Gastrocnemius medialis (tissue), 4 donors: ENCODE measurements around the gene NFKBIL1. TPM values are rescaled to one million over a fixed set of nuclear protein-coding genes. Genes with fewer than 3 reads are reported as not detected.

Source experiments
- ATAC-seq, 2 donors: fragments of 150-250 bp; one replicate each; pipeline ENCODE4 v1.9.1; 2016
- DNase-seq, 2 donors: peaks; one replicate each; pipeline ENCODE4 v3.0.0-alpha.2; 2019
- H3K27ac ChIP-seq, 4 donors: fragments of 200-600 bp; sonication (generic); 1 replicate in 1 of 4; 2 replicates in 3 of 4; pipeline ENCODE4 v1.5.1; 2016 to 2018; ENCODE audit warnings: mild to moderate bottlenecking in 2 of 4, moderate library complexity in 1 of 4
- H3K27me3 ChIP-seq, 3 donors: fragments of 200-600 bp; sonication (generic) in 2 of 3; 1 replicate in 1 of 3; 2 replicates in 2 of 3; pipeline versions ENCODE4 v1.5.1 to v1.6.0; 2016 to 2019; ENCODE audit warnings: mild to moderate bottlenecking in 1 of 3, moderate library complexity in 1 of 3
- H3K36me3 ChIP-seq, 2 donors: fragments of 200-600 bp; sonication (generic) in 1 of 2; one replicate each; pipeline ENCODE4 v1.5.1; 2017 to 2018
- H3K4me1 ChIP-seq, 2 donors: fragments of 200-600 bp; sonication (generic) in 1 of 2; one replicate each; pipeline ENCODE4 v1.5.1; 2016 to 2017; ENCODE audit warnings: mild to moderate bottlenecking in 2 of 2
- H3K4me3 ChIP-seq, 4 donors: fragments of 200-600 bp; sonication (generic) in 3 of 4; 1 replicate in 1 of 4; 2 replicates in 3 of 4; pipeline ENCODE4 v1.5.1; 2016 to 2019; ENCODE audit warnings: mild to moderate bottlenecking in 2 of 4
- H3K9me3 ChIP-seq, 3 donors: fragments of 200-600 bp; sonication (generic) in 2 of 3; 1 replicate in 1 of 3; 2 replicates in 2 of 3; pipeline ENCODE4 v1.5.1; 2016 to 2019
- POLR2A ChIP-seq, 2 donors: fragments of 450-650 bp; IDR thresholded peaks; one replicate each; pipeline ENCODE4 v1.6.1; 2017; ENCODE audit warnings: antibody characterized with exemption in 2 of 2, mild to moderate bottlenecking in 2 of 2, moderate library complexity in 2 of 2
- in situ Hi-C, 4 donors: fragments of 200-750 bp; cut with MboI; loops; one replicate each; pipeline versions ENCODE4 v1.15.0 to v1.8.0; 2017; ENCODE audit warnings: low sequenced_read_pairs in 4 of 4
- intact Hi-C: fragments of 100-400 bp; cut with DNase I; formaldehyde crosslinking; loops from one replicate; pipeline ENCODE4 v1.15.1; 2023; ENCODE audit warnings: low total_unique reads
- total RNA-seq, 4 donors: library from RNA; depleted of rRNA; stranded (reverse); fragments of >200 nt; gene quantifications; one replicate each; pipeline versions ENCODE4 v1.1.0 to v1.2.3, GENCODE V29; 2016
- TF ChIP-seq, protein P1 (sequence below), 5 experiments: fragments of 450-650 bp in 3 of 5; fragments of 200-600 bp in 2 of 5; sonication (generic) in 2 of 5; IDR thresholded peaks in 4 of 5; conservative IDR thresholded peaks in 1 of 5; 1 replicate in 4 of 5; 2 replicates in 1 of 5; pipeline ENCODE4 v1.5.1; 2016 to 2019; ENCODE audit warnings: antibody characterized with exemption in 5 of 5, mild to moderate bottlenecking in 3 of 5, moderate library complexity in 3 of 5

The NFKBIL1 gene
- total RNA-seq, 4 donors from 2014 or later: 17.6 to 21.7 (median 20.3) TPM

DNA sequence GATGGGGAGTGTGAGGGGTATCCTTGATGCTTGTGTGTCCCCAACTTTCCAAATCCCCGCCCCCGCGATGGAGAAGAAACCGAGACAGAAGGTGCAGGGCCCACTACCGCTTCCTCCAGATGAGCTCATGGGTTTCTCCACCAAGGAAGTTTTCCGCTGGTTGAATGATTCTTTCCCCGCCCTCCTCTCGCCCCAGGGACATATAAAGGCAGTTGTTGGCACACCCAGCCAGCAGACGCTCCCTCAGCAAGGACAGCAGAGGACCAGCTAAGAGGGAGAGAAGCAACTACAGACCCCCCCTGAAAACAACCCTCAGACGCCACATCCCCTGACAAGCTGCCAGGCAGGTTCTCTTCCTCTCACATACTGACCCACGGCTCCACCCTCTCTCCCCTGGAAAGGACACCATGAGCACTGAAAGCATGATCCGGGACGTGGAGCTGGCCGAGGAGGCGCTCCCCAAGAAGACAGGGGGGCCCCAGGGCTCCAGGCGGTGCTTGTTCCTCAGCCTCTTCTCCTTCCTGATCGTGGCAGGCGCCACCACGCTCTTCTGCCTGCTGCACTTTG lies 28.0 kb downstream of the NFKBIL1 start, which contains the start of gene TNF:
Gene TNF, plus strand, starts transcription at position 231 of the 567 bp plus-strand sequence. Its CDS starts 177 bp downstream, at position 408.
- Histone ChIP-seq H3K9me3 (no peaks in the 10 kb centered on the region), H3K36me3 (no peaks in the 10 kb centered on the region), H3K27me3 (no peaks in the 10 kb centered on the region), H3K27ac (peak within 1 kb of the TSS in 2 of 4 donors; percentile 58 to 61), H3K4me1 (peaks cover 0 to 1% of the 10 kb centered on the region in 2 donors), H3K4me3 (peak within 1 kb of the TSS in 2 of 4 donors; percentile 22 to 44)
- in situ Hi-C loops (no loop called here), intact Hi-C loops (no loop called here)
- TF ChIP-seq, protein P1, sequence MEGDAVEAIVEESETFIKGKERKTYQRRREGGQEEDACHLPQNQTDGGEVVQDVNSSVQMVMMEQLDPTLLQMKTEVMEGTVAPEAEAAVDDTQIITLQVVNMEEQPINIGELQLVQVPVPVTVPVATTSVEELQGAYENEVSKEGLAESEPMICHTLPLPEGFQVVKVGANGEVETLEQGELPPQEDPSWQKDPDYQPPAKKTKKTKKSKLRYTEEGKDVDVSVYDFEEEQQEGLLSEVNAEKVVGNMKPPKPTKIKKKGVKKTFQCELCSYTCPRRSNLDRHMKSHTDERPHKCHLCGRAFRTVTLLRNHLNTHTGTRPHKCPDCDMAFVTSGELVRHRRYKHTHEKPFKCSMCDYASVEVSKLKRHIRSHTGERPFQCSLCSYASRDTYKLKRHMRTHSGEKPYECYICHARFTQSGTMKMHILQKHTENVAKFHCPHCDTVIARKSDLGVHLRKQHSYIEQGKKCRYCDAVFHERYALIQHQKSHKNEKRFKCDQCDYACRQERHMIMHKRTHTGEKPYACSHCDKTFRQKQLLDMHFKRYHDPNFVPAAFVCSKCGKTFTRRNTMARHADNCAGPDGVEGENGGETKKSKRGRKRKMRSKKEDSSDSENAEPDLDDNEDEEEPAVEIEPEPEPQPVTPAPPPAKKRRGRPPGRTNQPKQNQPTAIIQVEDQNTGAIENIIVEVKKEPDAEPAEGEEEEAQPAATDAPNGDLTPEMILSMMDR (IDR thresholded peaks at IDR 0.05 in 4 of 5, conservative IDR thresholded peaks at IDR 0.05 in 1 of 5): no peak
- TF ChIP-seq POLR2A (IDR thresholded peaks at IDR 0.05): peak in 1 of 2 donors; percentile 51
- ATAC-seq: peak; percentile 25 to 63
- peak in 1 of 2 donors; percentile 51 for DNase-seq

DNA sequence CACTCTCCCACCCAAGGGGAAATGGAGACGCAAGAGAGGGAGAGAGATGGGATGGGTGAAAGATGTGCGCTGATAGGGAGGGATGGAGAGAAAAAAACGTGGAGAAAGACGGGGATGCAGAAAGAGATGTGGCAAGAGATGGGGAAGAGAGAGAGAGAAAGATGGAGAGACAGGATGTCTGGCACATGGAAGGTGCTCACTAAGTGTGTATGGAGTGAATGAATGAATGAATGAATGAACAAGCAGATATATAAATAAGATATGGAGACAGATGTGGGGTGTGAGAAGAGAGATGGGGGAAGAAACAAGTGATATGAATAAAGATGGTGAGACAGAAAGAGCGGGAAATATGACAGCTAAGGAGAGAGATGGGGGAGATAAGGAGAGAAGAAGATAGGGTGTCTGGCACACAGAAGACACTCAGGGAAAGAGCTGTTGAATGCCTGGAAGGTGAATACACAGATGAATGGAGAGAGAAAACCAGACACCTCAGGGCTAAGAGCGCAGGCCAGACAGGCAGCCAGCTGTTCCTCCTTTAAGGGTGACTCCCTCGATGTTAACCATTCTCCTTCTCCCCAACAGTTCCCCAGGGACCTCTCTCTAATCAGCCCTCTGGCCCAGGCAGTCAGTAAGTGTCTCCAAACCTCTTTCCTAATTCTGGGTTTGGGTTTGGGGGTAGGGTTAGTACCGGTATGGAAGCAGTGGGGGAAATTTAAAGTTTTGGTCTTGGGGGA lies 28.7 kb downstream of the NFKBIL1 start:
- Histone ChIP-seq H3K9me3 (no peaks in the 10 kb centered on the region), H3K27ac (peak overlapping the region in 2 of 4 donors; percentile 58 to 61), H3K27me3 (no peaks in the 10 kb centered on the region), H3K36me3 (no peaks in the 10 kb centered on the region), H3K4me1 (peaks cover 0 to 5% of the 10 kb centered on the region in 2 donors), H3K4me3 (peak overlapping the region in 2 of 4 donors; percentile 22 to 44)
- no peak for DNase-seq
- intact Hi-C loops: no loop called here
- in situ Hi-C loops: no loop called here
- no peak for ATAC-seq
- no peak for TF ChIP-seq POLR2A (IDR thresholded peaks at IDR 0.05)
- TF ChIP-seq, protein P1 (IDR thresholded peaks at IDR 0.05 in 4 of 5, conservative IDR thresholded peaks at IDR 0.05 in 1 of 5): no peak

GRCh38 chr6:31576897-31577578 lies 29.6 kb downstream of the NFKBIL1 start:
- in situ Hi-C loops: no loop called here
- H3K4me3 ChIP-seq: no peak overlapping the region
- peaks cover 0 to 5% of the 10 kb centered on the region in 2 donors for H3K4me1 ChIP-seq
- DNase-seq (no peak), ATAC-seq (no peak)
- intact Hi-C loops: no loop called here
- no peaks in the 10 kb centered on the region for H3K27me3 ChIP-seq
- TF ChIP-seq, protein P1 (IDR thresholded peaks at IDR 0.05 in 4 of 5, conservative IDR thresholded peaks at IDR 0.05 in 1 of 5): no peak
- TF ChIP-seq POLR2A (IDR thresholded peaks at IDR 0.05): no peak
- H3K36me3 ChIP-seq: no peaks in the 10 kb centered on the region
- no peak overlapping the region for H3K27ac ChIP-seq
- no peaks in the 10 kb centered on the region for H3K9me3 ChIP-seq

GRCh38 chr6:31577579-31577966 lies 30.2 kb downstream of the NFKBIL1 start:
- no peak for ATAC-seq
- H3K27me3 ChIP-seq: no peaks in the 10 kb centered on the region
- no peak for TF ChIP-seq POLR2A (IDR thresholded peaks at IDR 0.05)
- TF ChIP-seq, protein P1 (IDR thresholded peaks at IDR 0.05 in 4 of 5, conservative IDR thresholded peaks at IDR 0.05 in 1 of 5): no peak
- no peaks in the 10 kb centered on the region for H3K36me3 ChIP-seq
- H3K4me3 ChIP-seq: no peak overlapping the region
- intact Hi-C loops (no loop called here), in situ Hi-C loops (no loop called here)
- no peaks in the 10 kb centered on the region for H3K9me3 ChIP-seq
- DNase-seq: no peak
- no peak overlapping the region for H3K27ac ChIP-seq
- peaks cover 0 to 5% of the 10 kb centered on the region in 2 donors for H3K4me1 ChIP-seq
